Right lobe of liver (tissue), 4 donors: ENCODE data around the gene EVI5.

Experiments used
- POLR2A ChIP-seq: fragments of 450-650 bp; IDR thresholded peaks from one replicate; pipeline ENCODE4 v1.6.1; 2017; ENCODE audit warnings: antibody characterized with exemption, mild to moderate bottlenecking
- TF ChIP-seq, protein P1 (sequence below), 4 donors: fragments of 200-600 bp in 3 of 4; fragments of 450-650 bp in 1 of 4; IDR thresholded peaks; one replicate each; pipeline versions ENCODE4 v1.5.1 to v1.8.0; 2016 to 2022; ENCODE audit warnings: antibody characterized with exemption in 4 of 4, mild to moderate bottlenecking in 2 of 4
- donor health status: DM: no; HTN: no; CAD: no.
- donor health status: DM: no; HTN: no; CAD: no.
- donor health status: DM: no; HTN: yes; CAD: no.

DNA sequence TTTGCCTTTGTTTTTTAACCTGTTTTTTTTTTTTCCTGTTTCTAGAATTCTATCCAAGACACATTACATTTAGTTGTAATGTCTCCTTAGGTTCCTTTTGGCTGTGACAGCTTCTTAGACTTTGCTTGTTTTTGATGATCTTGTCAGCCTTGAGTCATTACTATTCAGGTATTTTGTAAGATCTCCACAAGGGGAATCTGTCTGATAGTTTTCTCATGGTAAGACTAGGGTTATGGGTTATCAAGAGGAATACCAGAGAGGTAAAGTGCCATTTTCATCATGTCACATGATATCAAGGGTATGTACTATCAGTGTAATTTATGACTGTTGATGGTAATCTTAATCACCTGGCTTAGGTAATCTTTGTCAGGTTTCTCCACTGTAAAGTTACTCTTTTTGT, 199.1 kb downstream of the EVI5 start:
- TF ChIP-seq, protein P1, sequence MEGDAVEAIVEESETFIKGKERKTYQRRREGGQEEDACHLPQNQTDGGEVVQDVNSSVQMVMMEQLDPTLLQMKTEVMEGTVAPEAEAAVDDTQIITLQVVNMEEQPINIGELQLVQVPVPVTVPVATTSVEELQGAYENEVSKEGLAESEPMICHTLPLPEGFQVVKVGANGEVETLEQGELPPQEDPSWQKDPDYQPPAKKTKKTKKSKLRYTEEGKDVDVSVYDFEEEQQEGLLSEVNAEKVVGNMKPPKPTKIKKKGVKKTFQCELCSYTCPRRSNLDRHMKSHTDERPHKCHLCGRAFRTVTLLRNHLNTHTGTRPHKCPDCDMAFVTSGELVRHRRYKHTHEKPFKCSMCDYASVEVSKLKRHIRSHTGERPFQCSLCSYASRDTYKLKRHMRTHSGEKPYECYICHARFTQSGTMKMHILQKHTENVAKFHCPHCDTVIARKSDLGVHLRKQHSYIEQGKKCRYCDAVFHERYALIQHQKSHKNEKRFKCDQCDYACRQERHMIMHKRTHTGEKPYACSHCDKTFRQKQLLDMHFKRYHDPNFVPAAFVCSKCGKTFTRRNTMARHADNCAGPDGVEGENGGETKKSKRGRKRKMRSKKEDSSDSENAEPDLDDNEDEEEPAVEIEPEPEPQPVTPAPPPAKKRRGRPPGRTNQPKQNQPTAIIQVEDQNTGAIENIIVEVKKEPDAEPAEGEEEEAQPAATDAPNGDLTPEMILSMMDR (IDR thresholded peaks at IDR 0.05): no peak
- TF ChIP-seq POLR2A: no peak
